ENCODE data around the gene ARHGAP26. TPM values are rescaled to one million over a fixed set of nuclear protein-coding genes. Genes with fewer than 3 reads are reported as not detected.

Gene ARHGAP26
- total and polyA plus RNA-seq, 2 of the 4 experiments (the other 2 are of a cell fraction) = 0.54 to 0.56 TPM

- no peak overlapping the region for H3K23ac ChIP-seq (ENCODE audit: low read depth, low read length)
- no peak overlapping the region for H2AFZ ChIP-seq (replicated peaks; ENCODE audit: low read length, poor library complexity)
- no peak overlapping the region for H3K4me2 ChIP-seq (ENCODE audit: low read depth, low read length)
- no peaks in the 10 kb centered on the region for H3K27me3 ChIP-seq (ENCODE audit: control insufficient read depth, insufficient read depth, low read length)
- H2BK20ac ChIP-seq (ENCODE audit: low read depth, low read length) = no peak overlapping the region
- no peak overlapping the region for H3K56ac ChIP-seq (ENCODE audit: extremely low read depth, insufficient read depth, low read length)
- no CpG with 5 or more reads among the region's 2 CpGs for WGBS, 2 experiments (ENCODE audit: extremely low coverage in 2 of 2, insufficient read length in 1 of 2)
- H2BK120ac ChIP-seq (ENCODE audit: low read depth, low read length) = no peak overlapping the region
- no peak overlapping the region for H2BK15ac ChIP-seq (ENCODE audit: low read depth, low read length)
- no peak overlapping the region for H4K5ac ChIP-seq (ENCODE audit: low read depth, low read length)
- no peak overlapping the region for H3K14ac ChIP-seq (replicated peaks; ENCODE audit: low read depth, low read length)
- ATAC-seq (ENCODE audit: low read depth) = peak; percentile 56
- peaks cover 8% of the 10 kb centered on the region for H3K9me1 ChIP-seq (ENCODE audit: insufficient read depth, low read length)
- no TSS peak for BruUV-seq (replicated peaks)
- H2AK9ac ChIP-seq (replicated peaks; ENCODE audit: low read depth, low read length, poor library complexity) = no peak overlapping the region
- in situ Hi-C loops (cut with MboI; ENCODE audit: low sequenced_read_pairs) (loop anchor here (10.0 to 25.0 kb wide), 2 partner anchors 393 to 1176 kb away; partner anchors contain the start of gene NR3C1), dilution Hi-C loops (cut with HindIII; ENCODE audit: low sequenced_read_pairs, unreplicated experiment) (no loop called here), intact Hi-C loops (cut with micrococcal nuclease) (no loop called here)
- H4K20me1 ChIP-seq (ENCODE audit: insufficient read depth, low read length) = no peaks in the 10 kb centered on the region
- H3K79me1 ChIP-seq (ENCODE audit: low read depth in 1 of 2, low read length in 2 of 2) = 0 out of 4 replicates have a peak, but pooled peaks cover 0 to 4% of the 10 kb centered on the region in 2 experiments
- no peak overlapping the region for H2BK5ac ChIP-seq (ENCODE audit: low read depth, low read length, poor library complexity, severe bottlenecking)
- DNase-seq = peak; percentile 83
- ChIA-PET POLR2A (ENCODE audit: unreplicated experiment) (no interaction called here), CTCF (no interaction called here)
- no peak overlapping the region for H4K91ac ChIP-seq (ENCODE audit: insufficient read depth, low read depth, low read length)
- H3K4me1 ChIP-seq (ENCODE audit: control insufficient read depth, insufficient read depth, low read length) = peaks cover 1% of the 10 kb centered on the region; the same call in 1 of the 2 replicates
- H3K9ac ChIP-seq (ENCODE audit: low read depth, low read length) = no peak overlapping the region
- TF ChIP-seq CEBPB (IDR thresholded peaks at IDR 0.05; ENCODE audit: low read depth, low read length) = peak; percentile 73
- TF ChIP-seq ELK1 (IDR thresholded peaks at IDR 0.05; ENCODE audit: borderline replicate concordance, low read depth, low read length) = no peak
- 0 out of 2 replicates have a peak, but pooled peaks have one; percentile 22 for TF ChIP-seq MAZ (IDR thresholded peaks at IDR 0.05; ENCODE audit: borderline replicate concordance, low read depth, low read length)
- no peaks in the 10 kb centered on the region for H3K9me3 ChIP-seq (ENCODE audit: control insufficient read depth, insufficient read depth, low read length)
- no peak overlapping the region for H3K4me3 ChIP-seq (ENCODE audit: insufficient read depth, low read depth, low read length)
- H2AK5ac ChIP-seq (ENCODE audit: low read depth, low read length) = no peak overlapping the region
- H4K8ac ChIP-seq (ENCODE audit: low read depth in 2 of 2, low read length in 2 of 2) = no peak overlapping the region
- no peak overlapping the region for H3K27ac ChIP-seq (ENCODE audit: insufficient read depth, low read length)
- H3K18ac ChIP-seq (ENCODE audit: low read depth, low read length) = no peak overlapping the region
- no peaks in the 10 kb centered on the region for H3K36me3 ChIP-seq (ENCODE audit: control insufficient read depth, insufficient read depth, low read length)
- H3K4ac ChIP-seq (ENCODE audit: low read depth, low read length) = no peak overlapping the region
Observed at GRCh38 chr5:143011585-143011984, 241.4 kb downstream of the ARHGAP26 start.
